Fibroblast of villous mesenchyme (primary cell): ENCODE results near the gene TNIK. TPM values are rescaled to one million over a fixed set of nuclear protein-coding genes. Genes with fewer than 3 reads are reported as not detected.

Experiments
- DNase-seq: peaks from one replicate; pipeline ENCODE4 v3.0.0-alpha.2; 2010; ENCODE audit warnings: low read depth
- H3K4me3 ChIP-seq: 2 replicates; pipeline ENCODE4 v1.5.1; 2011; ENCODE audit warnings: low read depth, mild to moderate bottlenecking, low read length
- total RNA-seq: library from RNA; depleted of rRNA; stranded (reverse); fragments of >200 nt; gene quantifications from 2 replicates; pipeline ENCODE4 v1.2.3, GENCODE V29; 2012
- TF ChIP-seq, protein P1 (sequence below): IDR thresholded peaks from 2 replicates; pipeline ENCODE4 v1.5.1; 2012; ENCODE audit warnings: low read depth, mild to moderate bottlenecking, low read length; ENCODE audit not compliant: insufficient read depth

TNIK gene
- total RNA-seq, 1 donor = 5.2 TPM

DNA sequence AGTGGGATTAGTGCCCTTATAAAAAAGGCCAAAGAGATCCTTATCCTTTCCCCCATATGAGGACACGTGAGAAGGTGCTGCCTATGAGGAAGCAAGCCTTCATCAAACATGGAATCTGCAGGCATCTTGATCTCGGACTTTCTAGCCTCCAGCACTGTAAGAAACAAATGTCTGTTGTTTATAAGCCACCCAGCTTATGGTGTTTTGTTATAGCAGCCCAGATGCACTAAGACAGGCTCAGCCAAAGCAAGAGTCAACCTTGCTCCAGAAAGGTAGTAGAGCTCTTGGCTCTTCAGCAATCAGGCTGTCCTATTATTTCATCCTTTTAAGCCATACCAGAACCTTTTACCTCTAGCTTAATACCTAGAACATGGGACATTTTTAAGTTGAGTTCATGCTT lies 12.3 kb upstream of the TNIK start:
- TF ChIP-seq, protein P1, sequence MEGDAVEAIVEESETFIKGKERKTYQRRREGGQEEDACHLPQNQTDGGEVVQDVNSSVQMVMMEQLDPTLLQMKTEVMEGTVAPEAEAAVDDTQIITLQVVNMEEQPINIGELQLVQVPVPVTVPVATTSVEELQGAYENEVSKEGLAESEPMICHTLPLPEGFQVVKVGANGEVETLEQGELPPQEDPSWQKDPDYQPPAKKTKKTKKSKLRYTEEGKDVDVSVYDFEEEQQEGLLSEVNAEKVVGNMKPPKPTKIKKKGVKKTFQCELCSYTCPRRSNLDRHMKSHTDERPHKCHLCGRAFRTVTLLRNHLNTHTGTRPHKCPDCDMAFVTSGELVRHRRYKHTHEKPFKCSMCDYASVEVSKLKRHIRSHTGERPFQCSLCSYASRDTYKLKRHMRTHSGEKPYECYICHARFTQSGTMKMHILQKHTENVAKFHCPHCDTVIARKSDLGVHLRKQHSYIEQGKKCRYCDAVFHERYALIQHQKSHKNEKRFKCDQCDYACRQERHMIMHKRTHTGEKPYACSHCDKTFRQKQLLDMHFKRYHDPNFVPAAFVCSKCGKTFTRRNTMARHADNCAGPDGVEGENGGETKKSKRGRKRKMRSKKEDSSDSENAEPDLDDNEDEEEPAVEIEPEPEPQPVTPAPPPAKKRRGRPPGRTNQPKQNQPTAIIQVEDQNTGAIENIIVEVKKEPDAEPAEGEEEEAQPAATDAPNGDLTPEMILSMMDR = no peak
- DNase-seq = no peak
- no peak overlapping the region for H3K4me3 ChIP-seq

DNA sequence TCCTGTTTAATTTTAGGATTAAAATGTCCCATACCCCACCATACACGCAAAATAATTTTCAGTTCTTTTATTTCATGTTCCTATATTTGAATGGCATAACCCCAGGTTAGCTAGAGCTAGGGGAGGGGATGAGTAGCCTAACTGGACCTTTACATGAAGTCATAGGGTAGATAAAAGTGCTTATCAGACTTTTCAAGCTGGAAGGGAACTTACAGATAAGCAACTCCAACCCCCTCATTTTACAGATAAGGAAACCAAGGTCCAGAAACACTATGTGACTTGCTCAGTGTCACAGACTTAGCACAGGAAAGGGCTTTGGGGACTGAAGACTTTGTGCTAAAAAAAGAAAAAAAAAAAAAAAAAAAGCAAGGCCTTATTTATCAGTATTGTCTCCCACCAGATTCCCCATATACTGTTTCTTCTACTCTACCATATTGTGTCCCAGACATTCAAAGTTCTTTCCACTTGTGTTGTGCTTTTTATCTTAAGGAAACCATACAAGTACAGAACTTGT lies 10.6 kb upstream of the TNIK start:
- DNase-seq = no peak
- TF ChIP-seq, protein P1 = no peak
- no peak overlapping the region for H3K4me3 ChIP-seq

DNA sequence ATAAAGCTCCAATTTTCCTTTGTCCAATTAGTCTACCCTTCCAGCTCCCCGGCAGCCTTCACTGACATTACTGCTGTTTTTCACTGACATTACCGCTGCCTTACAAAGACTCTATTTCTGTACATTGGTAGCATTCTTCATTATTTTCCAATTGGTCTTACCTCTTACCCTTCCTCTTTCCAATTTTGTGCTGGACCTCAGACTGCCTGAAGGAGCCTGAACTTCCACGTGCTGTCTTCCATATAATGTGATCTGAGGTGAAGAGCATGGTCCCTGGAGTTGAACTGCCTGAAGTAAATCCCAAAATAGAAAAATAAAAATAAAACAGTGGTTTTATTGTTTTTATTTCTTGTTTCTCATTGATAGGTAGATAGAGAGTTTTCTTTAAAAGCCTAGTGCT lies 9.2 kb upstream of the TNIK start:
- TF ChIP-seq, protein P1 = no peak
- no peak overlapping the region for H3K4me3 ChIP-seq
- DNase-seq = no peak

DNA sequence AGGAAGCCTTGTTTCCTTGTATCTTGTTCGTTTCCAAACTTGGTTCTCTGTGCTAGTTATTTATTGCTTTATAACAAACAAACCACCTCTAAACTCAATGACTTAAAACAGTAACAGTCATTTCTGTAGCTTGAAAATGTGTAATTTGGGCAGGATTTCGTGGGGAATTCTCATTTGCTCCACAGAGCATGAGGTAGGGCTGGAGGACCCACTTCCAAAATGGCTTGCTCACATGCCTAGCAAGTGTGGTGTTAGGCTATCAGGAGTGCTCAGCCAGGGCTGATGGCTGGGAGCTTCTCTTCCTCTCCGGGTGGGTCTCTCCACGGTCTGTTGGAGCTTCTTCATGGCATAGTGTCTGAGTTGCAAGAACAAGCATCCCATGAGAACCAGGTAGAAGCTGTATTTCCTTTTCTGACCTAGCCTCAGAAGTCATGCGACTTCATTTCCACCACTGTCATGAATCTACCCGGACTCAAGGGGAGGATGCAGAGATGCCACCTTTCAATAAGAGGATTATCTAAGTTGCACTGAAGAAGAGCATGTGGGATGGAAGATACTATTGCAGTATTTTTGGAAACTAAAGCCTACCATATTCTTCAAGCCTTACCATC lies 8.2 kb upstream of the TNIK start:
- no peak overlapping the region for H3K4me3 ChIP-seq
- TF ChIP-seq, protein P1 = no peak
- DNase-seq = no peak

DNA sequence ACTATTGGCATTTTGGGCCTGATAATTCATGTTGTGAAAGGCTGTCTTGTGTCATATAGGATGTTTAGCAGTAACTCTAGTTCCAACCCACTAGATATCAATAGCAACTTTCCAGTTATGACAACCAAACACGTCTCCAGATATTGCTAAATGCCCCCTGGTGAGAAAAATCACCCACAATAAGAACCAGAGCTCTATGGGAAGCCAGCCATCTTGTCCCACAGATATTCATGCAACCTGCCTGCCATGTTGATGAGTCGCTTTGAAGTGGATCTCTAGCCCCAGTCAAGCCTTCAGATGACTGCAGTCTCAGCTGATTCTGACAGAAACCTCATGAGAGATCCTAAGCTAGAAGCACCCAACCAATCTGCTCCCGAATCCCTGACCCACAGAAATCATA lies 5.6 kb upstream of the TNIK start:
- TF ChIP-seq, protein P1 = no peak
- H3K4me3 ChIP-seq = no peak overlapping the region
- no peak for DNase-seq

DNA sequence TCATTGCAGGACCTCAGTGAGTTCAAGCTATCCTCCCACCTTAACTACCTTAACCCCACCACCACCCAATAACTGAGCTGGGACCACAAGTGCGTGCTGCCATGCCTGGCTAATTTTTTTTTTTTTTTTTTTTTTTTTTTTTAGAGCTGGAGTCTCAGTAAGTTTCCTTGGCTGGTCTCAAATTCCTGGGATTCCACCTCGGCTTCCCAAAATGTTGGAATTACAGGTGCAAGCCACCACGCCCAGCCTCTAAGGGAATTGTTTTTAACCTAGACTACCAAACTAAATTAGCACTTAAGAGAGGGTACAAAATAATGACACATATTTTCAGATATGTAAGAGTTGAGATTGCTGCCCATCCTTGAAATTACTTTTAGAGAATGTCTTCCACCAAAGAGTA lies 4.3 kb upstream of the TNIK start:
- TF ChIP-seq, protein P1 = no peak
- H3K4me3 ChIP-seq = no peak overlapping the region
- DNase-seq = no peak

DNA sequence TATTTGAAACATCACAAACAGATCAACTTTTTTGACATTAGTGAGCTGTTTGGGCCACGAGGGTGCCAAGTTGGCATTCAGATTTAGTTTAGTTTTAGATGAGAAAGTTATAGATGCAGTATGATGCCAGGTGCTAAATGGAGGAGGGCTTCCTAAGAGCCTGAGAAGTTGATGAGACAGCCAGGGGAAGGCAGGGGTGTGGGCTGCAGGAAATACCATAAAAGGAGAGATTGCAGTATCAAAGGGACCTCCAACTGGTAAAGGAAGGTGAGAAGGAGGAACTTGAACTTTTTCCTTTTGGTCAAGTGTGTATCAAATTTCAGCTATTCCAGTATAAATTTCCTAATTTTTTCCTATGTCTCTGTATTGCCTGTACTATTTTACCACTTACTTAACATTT lies 2.0 kb upstream of the TNIK start:
- no peak overlapping the region for H3K4me3 ChIP-seq
- no peak for DNase-seq
- TF ChIP-seq, protein P1 = no peak
